T-helper 2 cell treated with Interferon-gamma antibody and Interleukin-4, amounts not matched to agents 100 ng/mL and 5 ng/mL, for 36 hours (primary cell): Measurements from ENCODE around the gene NEB. TPM values are rescaled to one million over a fixed set of nuclear protein-coding genes. Genes with fewer than 3 reads are reported as not detected.

Experiments used
- intact Hi-C: fragments of 100-400 bp; cut with micrococcal nuclease; formaldehyde crosslinking; loops from one replicate; pipeline ENCODE4 v1.15.1; 2023
- total RNA-seq: library from RNA; stranded (reverse); gene quantifications from 2 replicates; pipeline ENCODE4 v1.2.3, GENCODE V29; 2022

NEB gene
- total RNA-seq, 1 donor from 2014 or later: 0.61 TPM

DNA sequence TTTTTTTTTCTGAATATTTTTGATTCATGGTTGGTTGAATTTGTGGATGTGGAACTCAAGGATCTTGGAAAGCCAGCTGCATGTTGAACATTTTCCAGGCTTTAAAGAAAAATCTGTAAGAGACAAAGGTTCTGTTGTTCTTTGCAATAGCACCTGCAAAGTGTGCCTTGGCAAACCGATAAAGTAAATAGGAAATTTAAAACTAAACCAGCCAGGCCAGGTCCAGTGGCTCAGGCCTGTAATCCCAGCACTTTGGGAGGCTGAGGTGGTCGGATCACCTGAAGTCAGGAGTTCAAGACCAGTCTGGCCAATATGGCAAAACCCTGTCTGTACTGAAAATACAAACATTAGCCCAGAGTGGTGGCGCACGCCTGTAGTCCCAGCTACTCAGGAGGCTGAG, 250.2 kb downstream of the NEB start:
- intact Hi-C loops: no loop called here

DNA sequence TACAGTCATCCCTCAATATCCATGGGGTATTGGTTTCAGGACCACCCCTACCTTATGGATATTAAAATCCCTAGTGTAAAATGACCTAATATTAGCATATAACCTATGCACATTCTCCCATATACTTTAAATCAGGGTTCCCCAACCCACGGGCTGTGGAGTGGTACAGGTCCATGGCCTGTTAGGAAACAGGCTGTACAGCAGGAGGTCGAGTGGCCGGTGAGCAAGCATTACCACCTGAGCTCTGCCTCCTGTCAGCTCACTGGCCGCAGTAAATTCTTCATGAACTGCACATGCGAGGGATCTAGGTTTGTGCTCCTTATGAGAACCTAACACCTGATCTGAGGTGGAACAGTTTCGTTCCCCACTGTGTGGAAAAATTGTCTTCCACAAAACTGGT, 250.7 kb downstream of the NEB start:
- intact Hi-C loops: no loop called here

DNA sequence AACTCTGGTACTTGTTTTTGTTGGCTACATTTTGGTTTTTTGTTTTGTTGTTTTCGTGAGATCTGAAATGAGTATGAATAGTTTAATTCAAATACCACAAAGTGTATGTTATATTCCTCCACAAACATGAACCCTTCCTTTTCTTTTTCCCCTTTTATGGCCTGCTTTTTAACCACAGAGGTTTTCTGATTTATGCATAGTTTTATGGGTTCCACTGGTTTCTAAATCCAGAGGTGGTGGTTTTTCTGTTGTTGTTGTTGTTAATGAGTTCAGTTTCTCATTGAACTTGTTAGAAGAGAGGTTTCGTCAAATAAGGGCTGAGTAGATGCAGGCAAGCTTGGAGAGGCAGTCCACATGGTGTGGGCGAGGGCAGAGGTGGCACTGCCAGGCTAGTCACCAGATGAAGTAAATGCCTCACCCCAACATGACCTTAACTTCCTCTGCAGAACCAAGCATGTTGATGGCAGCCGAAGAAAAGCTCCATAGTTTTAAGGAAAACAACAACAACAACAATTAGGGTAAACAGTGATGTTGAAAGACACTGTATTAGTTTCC, 252.0 kb downstream of the NEB start:
- intact Hi-C loops: no loop called here

DNA sequence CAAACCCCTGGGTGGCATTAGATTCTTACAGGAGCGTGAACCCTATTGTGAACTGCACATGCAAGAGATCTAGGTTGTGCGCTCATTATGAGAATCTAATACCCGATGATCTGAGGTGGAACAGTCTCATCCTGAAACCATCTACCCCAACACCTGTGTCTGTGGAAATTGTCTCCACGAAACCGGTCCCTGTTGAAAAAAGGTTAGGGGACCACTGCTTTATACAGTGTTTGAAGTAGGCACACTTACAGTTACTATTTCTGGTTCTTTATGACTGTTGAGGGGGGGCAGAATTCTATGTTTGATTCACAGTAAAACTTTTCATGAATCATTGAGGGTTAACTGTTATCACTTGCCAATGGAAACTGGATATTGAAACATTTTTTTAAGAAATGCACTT, 252.5 kb downstream of the NEB start:
- intact Hi-C loops: no loop called here

DNA sequence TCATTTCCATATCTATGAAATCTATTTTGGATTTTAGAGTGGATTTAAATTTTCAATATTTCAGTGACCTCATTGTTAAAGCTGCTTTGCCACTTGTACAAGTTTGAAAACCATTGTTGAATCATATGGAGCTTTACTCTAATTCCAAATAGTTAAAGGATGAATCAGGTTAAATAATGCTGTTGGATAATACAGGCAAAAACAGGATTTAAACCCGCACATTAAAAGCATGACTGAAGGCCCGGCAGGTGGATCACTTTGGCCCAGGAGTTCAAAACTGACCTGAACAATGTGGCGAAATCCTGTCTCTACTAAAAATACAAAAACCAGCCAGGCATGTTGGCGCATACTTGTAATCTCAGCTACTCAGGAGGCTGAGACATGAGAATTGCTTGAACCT, 256.3 kb downstream of the NEB start:
- intact Hi-C loops: no loop called here

DNA sequence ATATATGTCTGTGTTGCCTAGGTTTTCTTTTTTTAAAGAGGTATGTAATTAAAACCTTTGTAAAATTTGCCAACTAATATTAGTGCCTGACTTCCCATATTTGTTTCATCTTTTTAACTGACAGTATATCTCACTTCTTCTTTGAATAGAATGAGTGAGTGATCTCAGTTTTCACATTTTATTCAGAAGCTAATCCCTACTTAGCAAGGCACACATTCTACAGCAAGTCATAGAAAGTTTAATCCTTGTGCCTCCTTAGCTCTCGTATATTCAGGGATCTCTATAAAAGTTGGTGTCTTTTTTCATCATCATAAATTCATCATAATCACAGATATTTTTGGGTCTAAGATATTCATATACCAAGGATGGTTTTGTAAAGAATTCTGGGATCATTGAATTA, 258.0 kb downstream of the NEB start:
- intact Hi-C loops: no loop called here

DNA sequence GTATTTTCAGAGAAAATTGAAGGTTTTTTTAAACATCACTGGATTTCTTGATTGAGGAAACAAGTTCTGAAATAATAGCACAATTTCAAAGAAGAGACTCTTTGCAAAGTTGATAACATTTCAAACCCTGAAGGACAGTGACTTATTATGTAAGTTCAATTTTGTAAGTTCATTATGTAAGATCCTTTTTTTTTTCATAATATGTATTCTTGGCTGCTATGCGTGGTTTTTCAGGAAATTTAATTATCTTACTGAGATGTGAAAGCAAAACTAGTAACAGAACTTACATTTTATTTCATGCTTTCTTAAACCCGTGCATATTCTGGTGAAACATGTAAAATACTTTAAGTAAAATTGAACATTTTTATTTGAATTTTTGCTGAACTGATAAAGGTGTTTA, 259.2 kb downstream of the NEB start:
- intact Hi-C loops: no loop called here

DNA sequence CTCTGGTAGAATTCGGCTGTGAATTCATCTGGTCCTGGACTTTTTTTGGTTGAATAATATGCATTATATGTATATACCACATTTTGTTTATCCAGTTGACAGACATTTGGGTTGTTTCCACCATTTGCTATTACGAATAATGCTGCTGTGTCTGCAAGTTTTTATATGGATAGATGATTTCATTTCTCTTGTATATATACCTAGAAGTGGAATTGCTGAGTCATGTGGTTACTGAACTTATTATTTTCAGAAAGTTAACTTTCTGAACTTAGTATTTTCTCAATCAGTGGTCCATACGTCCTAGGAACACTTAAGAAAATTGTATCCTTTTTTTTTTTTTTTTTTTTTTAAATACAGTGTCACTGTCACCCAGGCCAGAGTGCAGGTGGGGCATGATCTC, 261.3 kb downstream of the NEB start:
- intact Hi-C loops: no loop called here

DNA sequence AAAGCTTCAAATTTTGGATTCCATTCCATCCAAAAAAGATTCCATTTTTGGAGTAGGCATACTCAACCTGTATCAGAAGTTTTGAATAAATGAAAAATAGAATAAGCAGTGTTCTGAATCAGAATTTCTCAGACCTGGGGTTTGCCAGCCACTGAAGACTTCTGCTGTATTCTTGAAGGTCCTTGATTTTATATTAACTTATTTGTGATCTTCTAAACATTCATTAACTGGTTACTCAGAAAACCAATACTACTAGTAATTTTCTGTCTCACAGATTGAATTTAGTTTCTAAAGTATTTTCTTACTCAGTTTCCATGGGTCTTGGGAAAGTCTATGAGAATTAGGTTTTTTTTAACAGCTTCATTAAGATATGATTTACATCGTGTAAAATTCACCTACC, 263.7 kb downstream of the NEB start:
- intact Hi-C loops: no loop called here

DNA sequence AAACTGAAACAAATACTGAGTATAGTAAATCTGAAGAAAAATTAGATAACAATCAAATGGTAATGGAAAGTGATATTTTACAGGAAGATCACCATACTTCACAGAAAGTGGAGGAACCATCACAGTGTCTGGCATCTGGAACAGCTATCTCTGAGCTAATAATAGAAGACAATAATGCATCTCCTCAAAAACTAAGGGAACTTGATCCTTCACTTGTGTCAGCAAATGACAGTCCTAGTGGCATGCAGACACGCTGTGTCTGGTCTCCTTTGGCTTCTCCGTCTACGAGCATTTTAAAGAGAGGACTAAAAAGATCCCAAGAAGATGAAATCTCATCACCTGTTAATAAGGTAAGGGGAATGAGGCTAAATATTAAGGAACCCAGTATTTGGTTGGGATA, 268.5 kb downstream of the NEB start:
- intact Hi-C loops: no loop called here

DNA sequence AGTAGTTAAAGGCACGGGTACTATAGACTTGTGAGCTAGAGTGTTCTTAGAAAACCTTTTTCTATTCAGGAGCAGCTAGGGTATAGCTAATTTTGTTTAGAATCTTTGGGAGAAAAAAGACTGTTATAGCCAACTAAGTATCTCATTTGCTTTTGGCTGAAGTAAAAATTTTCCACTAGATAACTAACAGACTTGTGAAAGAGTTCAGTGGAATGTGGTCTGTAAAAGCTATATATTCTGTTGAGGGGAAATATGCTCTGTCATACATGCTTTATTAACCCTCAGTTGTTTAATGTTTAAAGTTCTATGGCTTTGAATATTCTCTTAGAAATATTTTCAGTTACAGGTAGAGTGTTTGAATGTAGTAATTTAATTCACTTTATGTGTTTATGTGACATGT, 274.9 kb downstream of the NEB start:
- intact Hi-C loops: no loop called here

DNA sequence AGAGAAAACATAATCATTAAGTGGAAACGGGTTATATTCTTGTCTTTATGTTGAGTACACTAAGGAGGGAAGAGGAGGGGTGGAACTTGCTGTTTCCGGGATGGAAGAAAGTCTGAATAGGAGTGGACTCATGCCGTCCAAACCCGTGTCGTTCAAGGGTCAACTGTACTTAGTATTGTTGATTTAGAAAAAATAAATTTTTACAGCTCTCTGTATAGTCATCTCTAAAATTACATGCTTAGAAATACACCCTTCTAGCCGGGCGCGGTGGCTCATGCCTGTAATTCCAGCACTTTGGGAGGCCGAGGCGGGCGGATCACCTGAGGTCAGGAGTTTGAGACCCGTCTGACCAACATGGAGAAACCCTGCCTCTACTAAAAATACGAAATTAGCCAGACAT, 295.1 kb downstream of the NEB start:
- intact Hi-C loops: no loop called here

DNA sequence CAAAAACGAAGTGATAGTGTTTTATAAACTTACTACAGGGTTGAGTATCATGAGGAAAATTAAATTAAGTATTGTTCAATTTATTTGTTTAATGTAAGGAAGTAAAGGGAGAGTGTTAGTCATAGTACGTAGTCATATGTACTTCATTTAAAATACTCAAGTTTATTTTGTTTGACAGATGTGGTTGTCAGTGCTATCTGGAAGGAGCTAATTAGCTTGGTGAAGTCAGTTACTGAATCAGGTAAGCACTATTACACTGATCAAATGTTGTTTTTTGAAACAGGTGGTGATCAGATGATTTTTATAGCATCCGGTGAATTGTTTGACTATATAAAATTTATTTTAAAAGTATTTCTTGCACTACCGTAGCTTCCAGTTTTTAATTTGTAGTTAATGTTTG, 295.8 kb downstream of the NEB start:
- intact Hi-C loops: no loop called here

DNA sequence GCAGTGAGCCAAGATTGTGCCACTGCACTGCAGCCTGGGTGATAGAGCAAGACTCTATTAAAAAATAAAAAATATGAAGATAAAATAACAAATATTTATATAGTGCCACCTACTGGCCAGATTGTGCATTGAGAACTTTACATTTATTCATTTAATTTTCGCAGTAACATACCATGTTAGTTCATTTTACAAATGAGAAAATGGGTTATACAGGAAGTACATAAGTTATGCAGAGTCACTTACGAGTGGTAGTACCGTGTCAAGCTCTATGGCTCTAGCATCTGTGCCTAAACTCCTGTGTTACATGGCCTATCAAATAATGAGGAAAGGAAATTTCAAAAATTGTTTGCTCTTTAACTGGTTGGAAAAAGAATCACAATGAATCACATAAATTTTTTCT, 296.6 kb downstream of the NEB start:
- intact Hi-C loops: no loop called here

Other genes starting within 250 kb of the NEB start
- 53.5 and 58.9 TPM in 2 replicates for gene ARL5A, start 93.9 kb upstream of the NEB start, total RNA-seq